Activated CD4-positive, alpha-beta T cell treated with anti-CD3 and anti-CD28 coated beads, Interleukin-2, amount 10 ng/mL, durations not matched to agents 7 days and 5 days (primary cell): Measurements from ENCODE around the gene SLC25A30. TPM values are rescaled to one million over a fixed set of nuclear protein-coding genes. Genes with fewer than 3 reads are reported as not detected.
"Not testable (repeated sequence)": the region's sequence is repeated elsewhere in the genome, so short reads cannot be mapped to it uniquely, and the experiment has no call there.

Experiments used
- CTCF ChIA-PET: fragments of 350-600 bp; sonication (Branson Sonifier 250); formaldehyde crosslinking; loops from one replicate; lab custom pipeline; 2021; ENCODE audit warnings: antibody characterized with exemption; lab: Charles Lee
- POLR2A ChIA-PET: fragments of 350-600 bp; sonication (Branson Sonifier 250); formaldehyde crosslinking; loops from one replicate; lab custom pipeline; 2021; ENCODE audit warnings: antibody characterized with exemption; lab: Charles Lee
- DNase-seq: peaks from one replicate; pipeline ENCODE4 v3.0.0-alpha.2; 2020
- H3K27ac Mint-ChIP-seq: one replicate; pipeline ENCODE4 v1.8.0; 2021; ENCODE audit warnings: mild to moderate bottlenecking, moderate library complexity, mixed read lengths
- H3K27me3 Mint-ChIP-seq: one replicate; pipeline ENCODE4 v1.8.0; 2021; ENCODE audit warnings: mixed read lengths
- H3K36me3 Mint-ChIP-seq: one replicate; pipeline ENCODE4 v1.8.0; 2021; ENCODE audit warnings: low read depth, mixed read lengths
- H3K4me1 Mint-ChIP-seq: one replicate; pipeline ENCODE4 v1.8.0; 2021; ENCODE audit warnings: mixed read lengths
- H3K4me3 Mint-ChIP-seq: one replicate; pipeline ENCODE4 v1.8.0; 2021; ENCODE audit warnings: mild to moderate bottlenecking, moderate library complexity, mixed read lengths
- H3K9me3 Mint-ChIP-seq: one replicate; pipeline ENCODE4 v1.8.0; 2021; ENCODE audit warnings: mixed read lengths
- total RNA-seq, 2 experiments: library from RNA; stranded (reverse); gene quantifications; one replicate each; pipeline ENCODE4 v1.2.3, GENCODE V29; 2021

SLC25A30 gene
- total RNA-seq, 2 experiments from 2014 or later: 20.6 to 21.2 TPM

GRCh38 chr13:45401314-45401713 is 16.9 kb downstream of the SLC25A30 start:
- POLR2A ChIA-PET: no interaction called here

GRCh38 chr13:45398877-45399276 is 19.3 kb downstream of the SLC25A30 start:
- peak; percentile 74 for DNase-seq
- H3K27me3 Mint-ChIP-seq: no peaks in the 10 kb centered on the region
- CTCF ChIA-PET: interaction anchor here (1.0 to 3.0 kb wide), 5 partner anchors 13 to 30 kb away, joined by 3 to 13 read pairs (median 4); partner anchors contain the start of gene SLC25A30
- no peak overlapping the region for H3K4me3 Mint-ChIP-seq
- H3K9me3 Mint-ChIP-seq: no peaks in the 10 kb centered on the region
- peak overlapping the region; percentile 81 for H3K27ac Mint-ChIP-seq
- POLR2A ChIA-PET: interaction anchor here (0.6 kb wide), 1 partner anchor 70 kb away, joined by 4 read pairs; no protein-coding TSS in a partner anchor
- H3K36me3 Mint-ChIP-seq: peaks cover 72% of the 10 kb centered on the region
- peaks cover 66% of the 10 kb centered on the region for H3K4me1 Mint-ChIP-seq

More at GRCh38 chr13:45401314-45401713, 16.9 kb downstream of the SLC25A30 start:
- CTCF ChIA-PET: interaction anchor here (3.0 kb wide), 1 partner anchor 11 kb away, joined by 13 read pairs; no protein-coding TSS in a partner anchor
- peaks cover 71% of the 10 kb centered on the region for H3K36me3 Mint-ChIP-seq
- H3K4me3 Mint-ChIP-seq: no peak overlapping the region
- no peak for DNase-seq
- H3K4me1 Mint-ChIP-seq: peaks cover 43% of the 10 kb centered on the region
- H3K27me3 Mint-ChIP-seq: no peaks in the 10 kb centered on the region
- H3K9me3 Mint-ChIP-seq: no peaks in the 10 kb centered on the region
- H3K27ac Mint-ChIP-seq: peak overlapping the region; percentile 80

GRCh38 chr13:45396533-45397095 is 21.6 kb downstream of the SLC25A30 start:
- DNase-seq: peak; percentile 26
- Mint-ChIP-seq H3K9me3 (no peaks in the 10 kb centered on the region), H3K27ac (peak overlapping the region; percentile 89), H3K4me3 (no peak overlapping the region), H3K36me3 (peaks cover 63% of the 10 kb centered on the region), H3K4me1 (peaks cover 61% of the 10 kb centered on the region), H3K27me3 (no peaks in the 10 kb centered on the region)
- CTCF ChIA-PET: interaction anchor here (0.8 to 1.8 kb wide), 6 partner anchors 10 to 56 kb away, joined by 3 to 7 read pairs (median 4); partner anchors contain the start of gene TPT1
- POLR2A ChIA-PET: interaction anchor here (0.6 kb wide), 1 partner anchor 72 kb away, joined by 13 read pairs; no protein-coding TSS in a partner anchor

GRCh38 chr13:45393941-45394570 is 24.1 kb downstream of the SLC25A30 start:
- DNase-seq: peak; percentile 32
- Mint-ChIP-seq H3K4me1 (peaks cover 47% of the 10 kb centered on the region), H3K27ac (no peak overlapping the region), H3K27me3 (no peaks in the 10 kb centered on the region), H3K9me3 (no peaks in the 10 kb centered on the region), H3K4me3 (no peak overlapping the region), H3K36me3 (peaks cover 56% of the 10 kb centered on the region)
- POLR2A ChIA-PET: interaction anchor here (1.1 kb wide), 1 partner anchor 57 kb away, joined by 4 read pairs; no protein-coding TSS in a partner anchor
- CTCF ChIA-PET: interaction anchor here (0.8 to 2.4 kb wide), 6 partner anchors 8 to 102 kb away, joined by 3 to 7 read pairs (median 4); no protein-coding TSS in a partner anchor

GRCh38 chr13:45392811-45393210 is 25.4 kb downstream of the SLC25A30 start:
- no peaks in the 10 kb centered on the region for H3K9me3 Mint-ChIP-seq
- ChIA-PET POLR2A (interaction anchor here (0.5 kb wide), 1 partner anchor 911 kb away, joined by 4 read pairs; no protein-coding TSS in a partner anchor), CTCF (no interaction called here)

GRCh38 chr13:45391926-45392325 is 26.2 kb downstream of the SLC25A30 start:
- DNase-seq: no peak
- POLR2A ChIA-PET: no interaction called here
- Mint-ChIP-seq H3K27me3 (no peaks in the 10 kb centered on the region), H3K27ac (peak overlapping the region; percentile 22), H3K9me3 (no peaks in the 10 kb centered on the region), H3K4me3 (no peak overlapping the region), H3K4me1 (peaks cover 34% of the 10 kb centered on the region), H3K36me3 (peaks cover 44% of the 10 kb centered on the region)
- CTCF ChIA-PET: no interaction called here

More at GRCh38 chr13:45392811-45393210, 25.4 kb downstream of the SLC25A30 start:
- peaks cover 35% of the 10 kb centered on the region for H3K4me1 Mint-ChIP-seq
- H3K27me3 Mint-ChIP-seq: no peaks in the 10 kb centered on the region
- H3K4me3 Mint-ChIP-seq: no peak overlapping the region
- H3K36me3 Mint-ChIP-seq: peaks cover 44% of the 10 kb centered on the region
- H3K27ac Mint-ChIP-seq: no peak overlapping the region
- no peak for DNase-seq

GRCh38 chr13:45391128-45391527 is 27.0 kb downstream of the SLC25A30 start:
- H3K9me3 Mint-ChIP-seq, CTCF ChIA-PET, DNase-seq, POLR2A ChIA-PET, H3K27ac Mint-ChIP-seq, H3K27me3 Mint-ChIP-seq, H3K4me3 Mint-ChIP-seq: not testable (repeated sequence)
- Mint-ChIP-seq H3K4me1 (peaks cover 32% of the 10 kb centered on the region), H3K36me3 (peaks cover 42% of the 10 kb centered on the region)

- H3K27ac Mint-ChIP-seq, H3K27me3 Mint-ChIP-seq, H3K4me3 Mint-ChIP-seq, POLR2A ChIA-PET, CTCF ChIA-PET, H3K9me3 Mint-ChIP-seq, DNase-seq: not testable (repeated sequence)
- peaks cover 34% of the 10 kb centered on the region for H3K36me3 Mint-ChIP-seq
- H3K4me1 Mint-ChIP-seq: peaks cover 25% of the 10 kb centered on the region
Observed at GRCh38 chr13:45390348-45390747, 27.8 kb downstream of the SLC25A30 start.

- H3K27ac Mint-ChIP-seq: no peak overlapping the region
- H3K36me3 Mint-ChIP-seq: peaks cover 28% of the 10 kb centered on the region
- H3K27me3 Mint-ChIP-seq: no peaks in the 10 kb centered on the region
- H3K4me1 Mint-ChIP-seq: peaks cover 11% of the 10 kb centered on the region
- ChIA-PET CTCF (no interaction called here), POLR2A (no interaction called here)
- DNase-seq: no peak
- no peak overlapping the region for H3K4me3 Mint-ChIP-seq
- H3K9me3 Mint-ChIP-seq: no peaks in the 10 kb centered on the region
Observed at GRCh38 chr13:45388664-45389063, 29.5 kb downstream of the SLC25A30 start.

GRCh38 chr13:45386892-45387575 is 31.1 kb downstream of the SLC25A30 start:
- POLR2A ChIA-PET, H3K9me3 Mint-ChIP-seq, H3K27ac Mint-ChIP-seq, H3K4me3 Mint-ChIP-seq, H3K27me3 Mint-ChIP-seq: not testable (repeated sequence)
- CTCF ChIA-PET: interaction anchor here (0.9 to 1.9 kb wide), 4 partner anchors 8 to 96 kb away, joined by 3 to 7 read pairs (median 4); no protein-coding TSS in a partner anchor
- peak; percentile 27 for DNase-seq
- H3K36me3 Mint-ChIP-seq: peaks cover 24% of the 10 kb centered on the region
- peaks cover 11% of the 10 kb centered on the region for H3K4me1 Mint-ChIP-seq

GRCh38 chr13:45385907-45386553 is 32.1 kb downstream of the SLC25A30 start:
- no peak for DNase-seq
- ChIA-PET CTCF (interaction anchor here (0.9 to 1.9 kb wide), 3 partner anchors 9 to 97 kb away, joined by 3 to 7 read pairs (median 3); no protein-coding TSS in a partner anchor), POLR2A (no interaction called here)

GRCh38 chr13:45385320-45385719 is 32.9 kb downstream of the SLC25A30 start:
- H3K4me3 Mint-ChIP-seq: no peak overlapping the region
- CTCF ChIA-PET: interaction anchor here (1.9 kb wide), 1 partner anchor 9 kb away, joined by 7 read pairs; no protein-coding TSS in a partner anchor
- no peak overlapping the region for H3K27ac Mint-ChIP-seq
- no peak for DNase-seq
- H3K36me3 Mint-ChIP-seq: peaks cover 14% of the 10 kb centered on the region
- H3K4me1 Mint-ChIP-seq: peaks cover 11% of the 10 kb centered on the region
- POLR2A ChIA-PET: no interaction called here
- H3K9me3 Mint-ChIP-seq: no peaks in the 10 kb centered on the region
- no peaks in the 10 kb centered on the region for H3K27me3 Mint-ChIP-seq

More at GRCh38 chr13:45385907-45386553, 32.1 kb downstream of the SLC25A30 start:
- H3K27ac Mint-ChIP-seq: no peak overlapping the region
- no peaks in the 10 kb centered on the region for H3K9me3 Mint-ChIP-seq
- no peaks in the 10 kb centered on the region for H3K27me3 Mint-ChIP-seq
- peaks cover 11% of the 10 kb centered on the region for H3K4me1 Mint-ChIP-seq
- H3K4me3 Mint-ChIP-seq: no peak overlapping the region
- H3K36me3 Mint-ChIP-seq: peaks cover 21% of the 10 kb centered on the region
